HTERT RPE-1 (cell line): ENCODE measurements around the gene TBX21.

Experiments
- in situ Hi-C: fragments of 300-500 bp; cut with MboI; formaldehyde crosslinking; loops from 4 replicates; pipeline ENCODE4 v1.14.3; 2020; ENCODE audit warnings: low sequenced_read_pairs

Gene TBX21

GRCh38 chr17:47712330-47713023 lies 20.6 kb upstream of the TBX21 start:
- in situ Hi-C loops, result no loop called here

GRCh38 chr17:47713980-47714700 lies 18.9 kb upstream of the TBX21 start:
- in situ Hi-C loops, result no loop called here

GRCh38 chr17:47714773-47715396 lies 18.2 kb upstream of the TBX21 start:
- in situ Hi-C loops, result no loop called here

DNA sequence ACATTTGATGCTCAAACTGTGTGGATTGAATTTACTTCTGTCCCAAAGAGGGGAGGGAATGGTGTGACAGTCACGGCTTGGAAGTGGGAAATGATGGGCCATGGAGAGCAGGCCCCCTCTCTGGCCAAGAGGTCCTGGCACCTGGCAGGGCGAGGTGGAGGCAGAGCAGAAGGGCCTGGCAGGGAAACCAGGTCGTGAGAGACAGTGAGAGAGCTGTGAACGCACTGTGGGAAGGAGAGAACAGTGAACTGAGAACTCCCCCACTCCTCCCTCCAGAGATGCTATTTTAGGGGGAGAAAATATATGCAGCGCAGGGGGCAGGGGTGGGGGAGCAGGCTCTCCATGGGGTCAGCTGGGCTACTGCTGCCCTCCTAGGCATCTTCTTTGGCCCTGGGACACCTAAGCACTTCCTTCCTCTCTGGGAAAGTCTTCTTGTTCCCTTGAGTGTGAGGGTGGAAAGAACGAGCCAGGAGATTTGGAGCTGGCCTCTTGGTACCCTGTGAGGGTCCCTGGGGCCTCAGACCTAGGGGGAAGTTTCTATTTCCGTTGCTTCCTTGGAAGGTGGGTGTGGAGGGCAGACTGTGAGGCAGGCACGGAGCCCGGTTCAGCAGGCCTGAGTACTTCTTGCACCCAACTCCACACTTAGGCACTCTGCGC lies 17.2 kb upstream of the TBX21 start:
- in situ Hi-C loops, result no loop called here

- in situ Hi-C loops, result no loop called here
Measured at GRCh38 chr17:47716375-47716774, 16.7 kb upstream of the TBX21 start.

GRCh38 chr17:47717261-47717697 lies 15.8 kb upstream of the TBX21 start:
- in situ Hi-C loops, result no loop called here

- in situ Hi-C loops, result no loop called here
Measured at GRCh38 chr17:47717979-47718621, 14.9 kb upstream of the TBX21 start.

DNA sequence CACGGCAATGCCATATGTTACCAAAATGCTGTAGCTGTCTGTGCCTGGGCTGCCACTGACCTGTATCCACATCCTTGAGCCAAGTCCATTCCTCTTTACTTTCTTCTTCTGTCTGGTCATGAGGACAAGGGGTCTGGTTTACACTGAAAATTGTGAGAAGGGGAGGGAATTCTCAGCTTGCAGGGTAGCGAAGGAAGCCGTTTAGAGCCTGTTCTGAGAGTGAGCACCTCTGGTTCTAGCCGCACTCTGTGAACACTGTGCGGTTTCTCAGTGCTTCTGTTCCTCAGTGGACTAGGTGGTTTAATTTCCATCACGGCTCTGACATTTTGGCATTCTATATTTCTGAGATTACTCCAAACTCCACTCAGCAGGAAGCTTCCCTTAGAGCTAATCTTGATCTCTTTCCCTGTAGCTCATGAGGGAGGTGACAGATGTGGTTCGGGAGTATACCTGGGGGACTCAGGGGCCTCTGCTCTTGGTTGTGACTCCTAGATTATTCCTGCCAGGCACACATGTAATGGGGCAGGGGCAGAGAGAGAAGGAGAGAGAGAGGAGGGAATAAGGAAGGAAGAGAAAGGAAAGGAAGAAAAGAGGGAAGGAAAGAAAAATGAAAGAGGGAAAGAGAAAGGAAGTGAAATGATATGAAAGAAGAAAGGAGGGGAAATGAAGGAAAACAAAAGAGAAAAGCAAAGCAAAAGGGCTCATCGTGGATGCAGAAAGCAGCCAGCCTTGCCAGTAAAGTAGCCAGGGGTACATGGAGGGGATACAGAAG lies 14.2 kb upstream of the TBX21 start:
- in situ Hi-C loops, result no loop called here

GRCh38 chr17:47719411-47720152 lies 13.5 kb upstream of the TBX21 start:
- in situ Hi-C loops, result no loop called here

- in situ Hi-C loops, result no loop called here
Measured at GRCh38 chr17:47720196-47720595, 12.8 kb upstream of the TBX21 start.

GRCh38 chr17:47720754-47721533 lies 12.1 kb upstream of the TBX21 start:
- in situ Hi-C loops, result no loop called here

GRCh38 chr17:47721725-47722124 lies 11.3 kb upstream of the TBX21 start:
- in situ Hi-C loops, result no loop called here

DNA sequence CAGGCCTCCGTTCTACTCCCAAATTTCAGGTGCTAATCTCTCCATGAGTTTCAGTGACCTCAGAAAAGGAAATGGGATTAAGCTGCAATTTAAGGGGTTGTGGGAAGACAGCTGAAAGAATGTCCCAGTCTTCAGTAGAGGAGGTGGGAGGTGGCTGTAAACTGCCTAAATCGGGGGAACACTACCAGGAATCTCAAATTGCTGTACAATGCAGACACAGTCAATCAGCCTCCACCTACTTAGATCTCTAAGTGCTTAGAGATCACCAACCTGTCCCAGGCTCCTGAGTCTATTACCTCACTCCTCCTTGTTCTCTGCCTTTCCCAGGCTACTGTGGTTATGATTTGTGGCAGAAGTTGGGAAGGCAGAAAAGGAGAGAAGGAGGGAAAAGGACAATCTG lies 8.3 kb upstream of the TBX21 start:
- in situ Hi-C loops, result no loop called here

DNA sequence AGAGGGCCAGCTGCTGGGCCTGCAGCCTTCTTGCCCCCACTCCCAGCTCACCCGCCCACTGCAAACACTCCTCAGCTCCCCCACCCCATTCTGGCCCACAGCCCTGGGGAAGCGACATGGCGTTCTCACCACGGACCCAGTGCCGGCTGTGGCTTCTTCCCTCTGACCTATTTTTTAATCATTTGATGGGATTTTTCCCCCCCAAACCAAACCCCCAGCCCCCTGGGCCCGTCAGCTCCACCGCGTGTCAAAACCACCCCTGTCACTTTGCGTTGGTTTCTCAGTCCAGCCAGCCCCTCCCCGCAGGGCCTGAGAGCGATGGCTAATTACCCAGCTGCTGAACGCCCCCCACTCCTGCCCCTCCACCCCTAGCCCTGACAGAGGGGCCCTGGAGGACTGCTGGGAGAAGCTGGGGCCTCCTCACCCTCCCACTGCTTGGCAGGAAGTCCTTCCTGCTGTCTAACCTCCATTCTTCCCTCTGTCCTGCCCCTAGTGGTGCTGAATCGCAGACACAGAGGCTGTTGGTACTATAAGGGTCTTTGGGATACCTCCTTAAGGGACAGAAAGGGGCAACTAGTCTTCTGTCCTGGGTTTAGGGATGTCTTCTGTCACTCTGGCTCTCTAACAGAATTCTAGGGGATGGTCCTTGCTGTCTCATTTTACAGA lies 7.5 kb upstream of the TBX21 start:
- in situ Hi-C loops, result no loop called here

DNA sequence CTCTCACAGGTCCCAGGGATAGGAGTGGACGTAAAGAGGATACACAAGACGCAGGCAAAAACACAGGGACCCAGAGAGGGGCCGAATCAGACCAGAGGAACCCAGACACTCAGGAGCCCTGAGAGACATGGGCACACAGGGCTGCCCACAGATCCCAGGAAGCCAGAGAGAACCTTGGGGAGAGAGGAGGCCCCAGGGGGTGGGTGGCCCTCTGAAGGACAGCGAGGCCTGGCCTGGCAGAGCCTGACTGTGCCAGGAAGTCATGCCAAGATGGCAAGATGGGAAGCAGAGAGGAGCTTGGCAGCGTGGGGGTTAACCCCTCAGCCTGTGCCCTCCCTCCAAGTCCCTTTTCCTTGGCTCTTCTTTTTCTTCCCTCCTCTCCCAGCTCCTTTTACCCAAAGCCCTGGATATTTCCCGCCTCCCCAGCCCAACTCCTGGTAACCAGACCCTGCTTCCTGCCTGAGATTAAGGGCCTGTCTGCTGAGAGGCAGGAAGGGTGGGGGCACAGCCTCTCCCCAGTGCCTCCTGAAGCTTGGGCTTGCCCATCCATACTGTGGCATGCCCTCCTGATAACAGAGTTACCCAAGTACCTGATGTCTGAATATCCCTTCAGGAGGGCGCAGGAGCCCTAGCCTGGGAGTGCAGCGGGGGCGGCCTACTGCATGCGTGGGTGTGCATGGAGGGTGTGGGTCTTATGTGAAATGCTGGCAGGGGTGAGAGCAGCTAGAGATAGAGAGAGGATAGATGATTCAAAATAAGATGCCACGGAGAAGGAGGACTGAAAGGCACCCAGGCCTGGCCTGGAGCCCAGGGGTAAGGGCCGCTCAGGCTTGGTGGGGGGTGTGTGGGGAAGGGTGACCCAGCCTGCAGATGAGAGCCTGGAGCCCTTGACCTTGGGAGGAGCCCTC lies 6.0 kb upstream of the TBX21 start:
- in situ Hi-C loops, result no loop called here

DNA sequence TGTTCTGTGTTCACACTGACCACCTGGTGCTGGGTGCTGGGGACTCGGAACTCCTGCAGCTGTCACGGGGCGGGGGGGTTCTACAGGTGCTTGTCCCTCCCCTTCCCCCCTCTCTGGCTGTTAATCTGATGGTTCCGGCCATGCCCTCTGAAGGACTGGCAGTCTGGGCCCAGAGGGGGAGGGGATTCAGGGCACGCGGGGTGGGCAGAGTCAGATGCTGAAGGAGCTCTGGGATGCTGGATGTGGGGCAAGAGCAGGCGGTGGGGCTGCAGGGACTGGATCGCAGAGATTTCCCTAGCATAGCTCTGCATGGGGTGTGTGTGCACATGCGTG lies 5.4 kb upstream of the TBX21 start:
- in situ Hi-C loops, result no loop called here

GRCh38 chr17:47728214-47728877 lies 4.7 kb upstream of the TBX21 start:
- in situ Hi-C loops, result no loop called here
